Hematopoietic multipotent progenitor cell treated with erythropoietin and hydrocortisone succinate and interleukin-3 and kit ligand, for 8 days (in vitro differentiated cells): ENCODE data around the gene ABCA1.
"Not testable (repeated sequence)": the region's sequence is repeated elsewhere in the genome, so short reads cannot be mapped to it uniquely, and the experiment has no call there.

Source experiments
- DNase-seq: peaks from one replicate; pipeline ENCODE4 v3.0.0-alpha.2; 2015

The ABCA1 gene

GRCh38 chr9:104787306-104788015, 140.5 kb downstream of the ABCA1 start:
- DNase-seq = no peak

DNA sequence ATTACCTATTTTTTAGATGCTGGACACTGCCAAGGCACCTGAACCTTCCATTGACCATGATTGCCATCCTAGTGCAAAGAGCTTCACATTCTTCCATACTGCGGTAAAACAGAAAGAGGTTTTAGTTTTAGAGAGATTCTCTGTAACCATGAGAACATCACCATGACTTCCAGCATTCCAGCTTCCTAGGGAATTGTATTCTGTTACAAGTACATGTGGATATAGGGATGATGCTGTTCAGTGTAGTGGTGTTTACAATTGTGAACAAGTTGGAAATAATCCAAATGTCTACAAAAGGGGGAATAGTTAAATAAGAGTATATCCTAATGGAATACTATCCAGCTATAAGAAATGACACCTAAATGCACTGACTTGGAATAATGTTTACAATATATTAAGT, 141.7 kb downstream of the ABCA1 start:
- no peak for DNase-seq

DNA sequence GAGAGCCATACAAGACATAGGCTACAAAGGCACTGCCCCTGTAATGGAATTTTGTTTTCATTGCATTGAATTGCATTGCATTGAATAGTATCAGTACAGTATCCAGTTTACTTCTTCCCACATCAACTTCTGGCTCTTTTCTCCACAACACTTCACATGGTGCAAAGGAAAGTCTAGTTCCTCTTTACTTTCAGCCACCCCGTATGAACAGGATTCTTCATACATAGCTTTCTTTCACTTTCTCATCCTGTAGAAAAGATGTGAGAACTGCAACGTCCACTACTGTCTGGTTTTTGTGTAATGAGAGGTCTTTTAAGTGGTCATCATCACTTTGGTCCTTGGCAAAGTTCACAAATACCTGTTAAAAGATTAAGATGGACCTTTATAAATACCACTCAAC, 143.9 kb downstream of the ABCA1 start:
- DNase-seq = no peak

DNA sequence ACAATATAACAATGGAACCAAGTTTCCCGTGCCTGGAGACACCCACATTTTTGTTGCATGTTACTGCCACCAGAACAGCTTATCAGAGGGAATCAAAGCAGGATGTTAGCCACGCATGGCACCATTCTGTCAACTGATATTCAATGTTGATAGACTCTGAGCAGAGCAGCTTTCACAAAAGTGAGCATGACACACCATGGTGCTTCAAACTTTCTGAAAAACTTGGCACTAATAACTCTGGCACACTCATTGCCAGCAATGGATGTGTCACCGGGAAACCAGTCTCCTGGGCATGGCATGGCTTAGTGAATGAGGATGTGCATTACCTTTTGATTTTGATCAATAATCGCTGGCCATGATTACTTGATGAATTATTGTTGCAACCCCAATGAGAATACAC, 144.4 kb downstream of the ABCA1 start:
- DNase-seq = no peak

DNA sequence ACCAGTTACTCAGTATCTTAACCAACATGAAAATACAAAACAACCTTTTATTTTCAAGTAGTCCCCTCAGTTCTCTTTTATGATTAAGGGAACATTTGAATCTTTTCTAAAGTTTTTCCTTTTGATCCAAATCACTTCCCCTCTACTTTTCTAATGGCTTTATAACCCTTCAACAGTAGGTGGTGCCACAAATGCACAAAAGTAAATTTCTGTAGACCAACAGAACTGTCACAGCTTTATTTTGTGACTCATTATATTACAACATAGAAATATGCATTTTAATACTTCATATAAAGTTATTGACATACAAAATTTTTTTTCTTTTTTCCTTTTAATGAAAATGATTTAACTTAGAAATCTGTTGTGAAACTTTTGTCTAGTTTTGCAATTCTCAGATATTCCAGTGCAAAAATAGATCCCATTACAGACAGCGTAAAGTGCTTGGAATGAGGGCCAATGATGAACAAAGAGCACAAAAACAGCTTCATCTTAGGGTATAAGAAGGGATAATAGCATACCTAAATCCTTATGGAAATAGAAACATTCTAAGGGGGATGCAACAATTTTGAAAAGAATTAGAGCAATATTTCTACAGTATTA, 147.1 kb downstream of the ABCA1 start:
- DNase-seq = peak; percentile 56

DNA sequence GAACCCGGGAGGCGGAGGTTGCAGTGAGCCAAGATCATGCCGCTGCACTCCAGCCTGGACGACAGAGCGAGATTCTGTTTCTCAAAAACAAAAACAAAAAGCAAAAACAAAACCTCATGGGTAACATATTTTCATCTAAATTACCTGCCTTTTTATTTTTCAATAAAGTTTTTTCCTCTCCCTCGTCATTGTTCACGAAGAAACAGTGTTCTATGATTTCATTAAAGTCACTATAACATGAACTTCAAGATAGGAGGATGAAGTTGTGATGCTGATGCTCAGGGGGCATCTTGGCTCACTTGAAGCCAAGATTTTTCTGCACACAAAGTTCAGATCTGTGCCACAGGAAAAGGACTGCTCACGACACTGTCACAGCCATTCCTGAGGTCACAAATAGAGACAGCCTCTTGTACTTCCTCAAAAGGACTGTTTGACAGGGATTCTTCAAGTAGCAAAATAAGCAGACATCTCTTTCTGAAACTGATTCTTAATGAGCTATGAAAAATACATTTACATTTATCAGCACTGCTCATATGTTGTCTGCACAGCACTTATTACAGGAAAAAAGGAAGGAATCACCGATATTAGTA, 147.9 kb downstream of the ABCA1 start:
- no peak for DNase-seq

- DNase-seq = no peak
Observed at GRCh38 chr9:104779334-104779733, 148.6 kb downstream of the ABCA1 start.

- DNase-seq = no peak
Observed at GRCh38 chr9:104778802-104779201, 149.2 kb downstream of the ABCA1 start.

DNA sequence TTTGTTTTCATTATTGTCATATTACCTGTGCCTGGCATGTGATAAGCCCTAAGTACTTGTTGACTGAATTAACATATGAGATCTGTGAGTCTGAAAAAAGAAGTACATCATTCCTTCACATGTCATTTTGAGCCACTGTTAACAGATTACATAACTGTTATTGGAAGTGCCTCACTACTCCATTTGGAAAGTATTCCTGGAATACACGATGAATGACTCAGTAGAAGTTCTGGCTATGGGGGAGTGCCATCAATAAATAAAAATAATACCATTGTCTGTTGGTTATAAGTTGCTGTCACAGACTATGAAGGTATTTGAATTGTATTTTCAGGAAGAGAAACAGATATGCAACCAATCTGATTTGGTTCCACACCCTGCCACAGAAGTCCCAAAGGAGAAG, 151.2 kb downstream of the ABCA1 start:
- no peak for DNase-seq

DNA sequence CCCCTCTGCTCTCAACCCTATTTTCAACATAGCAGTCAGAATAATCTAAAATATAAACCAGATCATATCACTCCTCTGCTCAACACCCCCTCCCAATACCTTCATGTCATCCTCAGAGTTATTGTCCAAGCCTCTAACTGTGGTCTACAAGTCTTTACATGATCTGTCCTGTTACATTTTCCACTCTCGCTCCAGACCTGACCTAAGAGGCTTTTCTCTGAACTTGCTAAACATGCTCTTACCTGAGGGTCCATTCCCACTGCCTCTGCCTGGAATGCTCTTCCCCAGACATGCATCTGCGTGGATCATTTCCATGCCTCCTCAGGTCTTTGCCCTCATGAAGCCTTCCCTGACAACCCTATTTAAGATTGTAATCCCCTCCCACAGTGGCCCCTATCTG, 152.0 kb downstream of the ABCA1 start:
- DNase-seq = no peak

DNA sequence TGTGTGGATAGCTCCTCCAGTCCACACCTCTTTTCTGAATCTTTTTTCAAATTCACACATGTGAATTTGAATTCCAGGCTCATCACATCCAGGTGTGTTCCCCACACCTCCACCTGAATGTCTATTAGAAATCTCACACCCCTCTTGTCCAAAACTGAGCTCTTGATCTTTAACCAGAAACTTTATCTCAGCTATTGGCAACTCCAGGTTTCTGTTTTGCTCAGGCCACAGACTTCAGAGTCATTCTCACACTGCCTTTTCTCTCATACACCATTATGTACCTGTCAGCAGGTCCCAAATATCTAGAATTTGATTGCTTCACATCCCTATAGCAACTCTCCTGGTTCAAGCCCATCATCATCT, 152.4 kb downstream of the ABCA1 start:
- DNase-seq = no peak

DNA sequence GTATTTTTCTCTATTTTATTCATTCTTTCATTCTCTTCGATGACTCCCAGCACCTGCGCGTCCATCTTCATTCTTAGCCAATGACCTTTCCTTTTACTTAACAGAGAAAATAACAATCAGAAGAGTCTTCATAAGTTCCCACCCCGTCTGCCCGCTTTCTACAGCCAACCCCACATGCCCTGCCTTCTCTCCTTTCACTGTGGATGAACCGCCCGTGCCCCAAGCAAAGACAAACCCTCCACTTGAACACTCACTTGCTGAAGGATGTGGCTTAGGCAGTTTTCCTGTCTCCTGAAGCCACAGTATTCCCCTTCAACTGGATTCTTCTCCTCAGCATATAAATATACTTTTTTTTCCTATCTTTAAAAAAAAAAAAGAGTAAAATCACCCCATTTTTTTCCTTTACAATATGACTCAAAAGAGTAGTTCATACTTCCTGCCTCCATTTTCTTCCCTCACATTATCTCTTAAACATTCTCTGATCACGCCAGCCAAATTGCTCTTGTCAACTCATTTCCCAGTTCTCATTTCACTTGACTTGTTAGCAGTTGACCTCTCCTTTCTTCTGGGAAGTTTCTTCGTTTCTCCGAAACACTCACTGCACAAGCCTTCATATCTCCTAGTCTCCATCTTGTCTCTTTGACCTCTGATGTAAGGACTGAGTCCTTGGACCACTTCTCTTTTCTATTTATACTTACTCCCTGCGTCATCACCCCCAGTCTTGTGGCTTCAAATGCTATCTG, 153.0 kb downstream of the ABCA1 start:
- peak; percentile 68 for DNase-seq

DNA sequence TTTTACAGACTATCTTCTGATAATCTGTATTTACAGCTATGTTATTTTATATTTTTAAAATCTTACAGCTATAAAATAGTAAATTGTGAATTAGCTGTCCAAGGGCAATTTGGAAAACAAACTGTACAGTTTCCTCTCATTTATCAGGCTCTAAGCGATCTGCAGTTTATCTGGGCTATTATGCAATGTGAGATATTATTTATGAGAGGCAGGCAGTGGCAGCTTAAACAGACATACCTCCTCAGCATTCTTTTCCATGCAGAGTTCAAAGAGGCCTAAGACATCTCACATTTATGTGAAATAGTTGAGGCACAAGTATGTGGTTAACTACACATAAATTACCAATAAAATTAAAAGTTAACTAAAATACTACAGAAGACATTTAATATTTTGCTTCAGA, 153.8 kb downstream of the ABCA1 start:
- DNase-seq = no peak

GRCh38 chr9:104772714-104773510, 155.0 kb downstream of the ABCA1 start:
- DNase-seq = no peak

DNA sequence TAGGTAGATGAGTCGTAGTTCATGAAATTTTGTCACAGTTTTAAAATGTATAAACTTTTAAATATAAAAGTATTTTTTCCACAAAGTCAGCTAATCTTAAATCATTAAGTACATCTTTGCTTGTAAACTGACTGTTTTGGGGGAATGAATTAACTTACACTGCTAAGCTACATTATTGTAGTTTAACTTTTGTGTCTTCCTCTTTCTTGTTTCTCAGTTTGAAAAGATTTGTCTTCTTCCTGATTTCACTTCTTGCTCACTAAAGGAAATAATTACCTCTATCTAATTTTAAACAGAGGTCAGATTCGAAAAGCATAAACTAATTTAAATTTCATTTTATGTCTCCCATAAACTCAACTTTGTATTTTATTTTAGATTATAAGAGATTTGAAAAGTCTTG, 158.3 kb downstream of the ABCA1 start:
- DNase-seq = no peak

DNA sequence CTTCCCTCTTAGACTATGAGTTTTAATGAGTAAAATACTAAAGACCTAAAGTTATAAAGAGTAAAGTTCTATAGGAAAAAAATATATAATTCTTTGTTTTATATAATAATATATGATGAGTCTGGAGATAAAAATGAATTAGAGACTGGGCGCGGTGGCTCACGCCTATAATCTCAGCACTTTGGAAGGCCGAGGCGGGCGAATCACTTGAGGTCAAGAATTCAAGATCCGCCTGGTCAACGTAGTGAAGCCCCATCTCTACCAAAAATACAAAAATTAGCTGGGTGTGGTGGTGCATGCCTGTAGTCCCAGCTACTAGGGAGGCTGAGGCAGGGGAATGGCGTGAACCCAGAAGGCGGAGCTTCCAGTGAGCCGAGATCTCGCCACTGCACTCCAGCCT, 158.9 kb downstream of the ABCA1 start:
- not testable (repeated sequence) for DNase-seq

GRCh38 chr9:104767507-104767906, 160.4 kb downstream of the ABCA1 start:
- DNase-seq = no peak

DNA sequence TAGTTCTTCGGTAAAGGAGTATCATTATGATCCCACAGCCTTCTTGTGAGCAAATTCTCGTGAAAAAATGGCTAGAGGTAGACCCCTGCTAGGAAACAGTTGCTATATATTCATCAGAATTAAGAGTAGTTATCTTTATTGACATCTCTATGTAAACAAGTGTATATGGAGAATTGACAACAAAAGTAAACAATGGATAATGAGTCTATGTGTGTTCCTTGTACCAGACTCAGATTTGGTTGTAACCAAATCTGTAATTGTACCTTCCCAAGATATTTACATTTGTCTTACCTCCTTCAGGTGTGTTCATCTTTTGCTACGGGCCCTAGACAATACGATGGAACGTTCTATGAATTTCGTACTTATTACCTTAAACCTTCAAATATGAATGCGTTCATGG, 161.9 kb downstream of the ABCA1 start:
- no peak for DNase-seq

- DNase-seq = no peak
Observed at GRCh38 chr9:104765138-104765537, 162.8 kb downstream of the ABCA1 start.

GRCh38 chr9:104758974-104759373, 169.0 kb downstream of the ABCA1 start:
- DNase-seq = no peak

DNA sequence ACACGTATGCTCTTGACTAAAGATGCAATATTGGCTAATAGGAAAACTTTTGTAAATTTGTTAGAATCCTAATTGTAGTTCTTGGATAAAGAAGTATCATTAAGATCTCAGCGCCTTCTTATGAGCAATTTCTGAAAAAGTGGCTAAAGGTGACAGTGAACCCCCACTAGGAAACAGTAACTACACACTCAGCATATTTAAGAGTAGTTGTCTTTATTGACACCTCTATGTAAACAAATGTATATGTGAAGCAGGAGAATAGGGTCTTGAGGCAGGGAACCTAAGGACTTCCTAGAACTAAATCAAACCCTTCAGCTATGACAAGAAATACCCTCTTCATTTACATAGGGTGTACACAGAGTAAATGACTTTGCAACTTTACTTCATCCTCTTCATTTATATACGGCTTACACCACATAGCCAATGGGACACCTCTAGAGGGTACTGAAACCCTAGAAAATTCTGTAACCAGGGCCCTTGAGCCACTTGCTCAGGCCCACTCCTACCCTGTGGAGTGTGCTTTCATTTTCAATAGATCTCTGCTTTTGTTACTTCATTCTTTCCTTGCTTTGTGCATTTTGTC, 177.7 kb downstream of the ABCA1 start:
- no peak for DNase-seq

DNA sequence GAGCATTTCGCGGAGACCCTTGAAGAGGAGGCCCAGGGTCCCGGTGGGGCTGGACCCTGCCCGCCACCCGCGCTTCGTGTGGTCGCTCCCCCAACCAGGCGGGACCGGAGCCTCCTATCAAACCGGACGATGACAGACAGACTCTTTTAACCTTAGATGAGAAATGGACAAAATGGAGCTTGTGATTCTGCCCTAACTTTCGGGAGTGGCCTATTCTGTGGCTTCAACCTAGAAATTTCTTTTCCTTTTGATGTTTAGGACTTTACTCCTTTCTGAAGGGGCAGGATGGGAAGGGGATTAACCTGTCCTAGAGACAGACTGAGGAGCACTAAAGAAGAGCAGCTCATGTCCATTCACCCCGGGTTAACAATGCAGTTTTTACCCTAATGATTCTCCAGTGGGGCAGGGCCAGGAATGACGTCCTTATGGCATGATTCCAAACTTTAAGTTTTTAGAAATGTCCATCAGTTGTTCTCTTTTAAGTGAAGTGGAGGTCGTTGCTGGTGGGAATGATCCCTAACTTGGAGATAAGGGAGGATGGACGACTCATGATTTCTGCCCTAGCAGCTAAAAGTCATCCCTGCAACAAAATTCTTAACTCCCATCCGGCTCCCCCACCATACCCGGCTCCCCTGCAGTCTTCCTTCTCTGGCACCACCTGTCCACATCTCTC, 179.5 kb downstream of the ABCA1 start:
- DNase-seq = peak; percentile 61
